ENCODE data around the gene MLXIP.
"Not testable (repeated sequence)": the region's sequence is repeated elsewhere in the genome, so short reads cannot be mapped to it uniquely, and the experiment has no call there.

Gene MLXIP

DNA sequence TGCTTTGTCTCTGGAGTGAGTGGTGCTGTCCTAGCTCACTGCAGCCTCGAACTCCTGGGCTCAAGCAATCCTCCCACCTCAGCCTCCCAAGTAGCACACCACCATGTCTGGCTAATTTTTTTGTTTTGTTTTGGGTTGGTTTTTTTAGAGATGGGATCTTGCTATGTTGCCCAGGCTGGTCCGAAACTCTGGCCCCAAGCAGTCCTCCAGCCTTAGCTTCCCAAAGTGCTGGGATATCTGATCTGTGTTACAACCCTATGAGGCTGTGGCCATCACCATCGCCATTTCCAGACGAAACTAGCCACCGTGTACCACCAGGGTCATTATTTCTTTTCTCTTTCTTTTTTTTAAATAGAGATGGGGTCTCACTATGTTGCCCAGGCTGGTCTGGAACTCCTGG lies 92.8 kb downstream of the MLXIP start:
- H3K36me3 ChIP-seq (replicated peaks), result no peaks in the 10 kb centered on the region
- no peak overlapping the region for H3K27ac ChIP-seq
- TF ChIP-seq, protein P1, sequence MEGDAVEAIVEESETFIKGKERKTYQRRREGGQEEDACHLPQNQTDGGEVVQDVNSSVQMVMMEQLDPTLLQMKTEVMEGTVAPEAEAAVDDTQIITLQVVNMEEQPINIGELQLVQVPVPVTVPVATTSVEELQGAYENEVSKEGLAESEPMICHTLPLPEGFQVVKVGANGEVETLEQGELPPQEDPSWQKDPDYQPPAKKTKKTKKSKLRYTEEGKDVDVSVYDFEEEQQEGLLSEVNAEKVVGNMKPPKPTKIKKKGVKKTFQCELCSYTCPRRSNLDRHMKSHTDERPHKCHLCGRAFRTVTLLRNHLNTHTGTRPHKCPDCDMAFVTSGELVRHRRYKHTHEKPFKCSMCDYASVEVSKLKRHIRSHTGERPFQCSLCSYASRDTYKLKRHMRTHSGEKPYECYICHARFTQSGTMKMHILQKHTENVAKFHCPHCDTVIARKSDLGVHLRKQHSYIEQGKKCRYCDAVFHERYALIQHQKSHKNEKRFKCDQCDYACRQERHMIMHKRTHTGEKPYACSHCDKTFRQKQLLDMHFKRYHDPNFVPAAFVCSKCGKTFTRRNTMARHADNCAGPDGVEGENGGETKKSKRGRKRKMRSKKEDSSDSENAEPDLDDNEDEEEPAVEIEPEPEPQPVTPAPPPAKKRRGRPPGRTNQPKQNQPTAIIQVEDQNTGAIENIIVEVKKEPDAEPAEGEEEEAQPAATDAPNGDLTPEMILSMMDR (IDR thresholded peaks at IDR 0.05; ENCODE audit: low read depth, low read length, missing control alignments), result no peak
- no peaks in the 10 kb centered on the region for H3K27me3 ChIP-seq (replicated peaks)
- no peak overlapping the region for H3K4me3 ChIP-seq (ENCODE audit: low read depth, low read length)
- DNase-seq, result no peak
- in situ Hi-C loops (cut with HindIII; ENCODE audit: low pct_ligation_motif_present, low sequenced_read_pairs), result no loop called here

GRCh38 chr12:122172262-122172939 lies 93.8 kb downstream of the MLXIP start:
- TF ChIP-seq, protein P1 (IDR thresholded peaks at IDR 0.05; ENCODE audit: low read depth, low read length, missing control alignments), result no peak
- Histone ChIP-seq H3K27ac (no peak overlapping the region), H3K27me3 (replicated peaks) (no peaks in the 10 kb centered on the region), H3K36me3 (replicated peaks) (no peaks in the 10 kb centered on the region), H3K4me3 (ENCODE audit: low read depth, low read length) (no peak overlapping the region)
- in situ Hi-C loops (cut with HindIII; ENCODE audit: low pct_ligation_motif_present, low sequenced_read_pairs), result no loop called here
- no peak for DNase-seq

- Histone ChIP-seq H3K36me3 (replicated peaks) (no peaks in the 10 kb centered on the region), H3K27ac (no peak within 1 kb of the TSS), H3K27me3 (replicated peaks) (no peaks in the 10 kb centered on the region), H3K4me3 (ENCODE audit: low read depth, low read length) (no peak within 1 kb of the TSS)
- TF ChIP-seq, protein P1 (IDR thresholded peaks at IDR 0.05; ENCODE audit: low read depth, low read length, missing control alignments), result no peak
- no peak for DNase-seq
- in situ Hi-C loops (cut with HindIII; ENCODE audit: low pct_ligation_motif_present, low sequenced_read_pairs), result no loop called here
These were observed 95.7 kb downstream of the MLXIP start, which contains the start of gene IL31 for GRCh38 chr12:122174155-122174845. IL31 (minus strand) TSS chr12:122174221; CDS start chr12:122174172, 49 bp downstream.

DNA sequence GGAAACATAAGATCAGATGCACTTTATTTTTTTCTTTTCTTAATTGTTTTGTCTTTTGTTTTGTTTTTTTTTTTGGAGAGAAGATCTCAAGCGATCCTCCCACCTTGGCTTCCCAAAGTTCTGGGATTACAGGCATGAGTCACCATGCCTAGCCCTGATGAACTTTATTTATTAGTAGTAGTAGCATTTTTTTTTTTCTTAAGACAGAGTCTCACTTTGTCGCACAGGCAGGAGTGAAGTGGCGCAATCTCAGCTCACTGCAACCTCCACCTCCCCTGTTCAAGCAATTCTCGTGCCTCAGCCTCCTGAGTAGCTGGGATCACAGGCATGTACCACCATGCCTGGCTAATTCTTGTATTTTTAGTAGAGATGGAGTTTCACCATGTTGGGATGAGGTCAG lies 97.9 kb downstream of the MLXIP start:
- H3K27ac ChIP-seq; in situ Hi-C loops (cut with HindIII; ENCODE audit: low pct_ligation_motif_present, low sequenced_read_pairs); H3K27me3 ChIP-seq (replicated peaks); H3K4me3 ChIP-seq (ENCODE audit: low read depth, low read length); DNase-seq; H3K36me3 ChIP-seq (replicated peaks): not testable (repeated sequence)

DNA sequence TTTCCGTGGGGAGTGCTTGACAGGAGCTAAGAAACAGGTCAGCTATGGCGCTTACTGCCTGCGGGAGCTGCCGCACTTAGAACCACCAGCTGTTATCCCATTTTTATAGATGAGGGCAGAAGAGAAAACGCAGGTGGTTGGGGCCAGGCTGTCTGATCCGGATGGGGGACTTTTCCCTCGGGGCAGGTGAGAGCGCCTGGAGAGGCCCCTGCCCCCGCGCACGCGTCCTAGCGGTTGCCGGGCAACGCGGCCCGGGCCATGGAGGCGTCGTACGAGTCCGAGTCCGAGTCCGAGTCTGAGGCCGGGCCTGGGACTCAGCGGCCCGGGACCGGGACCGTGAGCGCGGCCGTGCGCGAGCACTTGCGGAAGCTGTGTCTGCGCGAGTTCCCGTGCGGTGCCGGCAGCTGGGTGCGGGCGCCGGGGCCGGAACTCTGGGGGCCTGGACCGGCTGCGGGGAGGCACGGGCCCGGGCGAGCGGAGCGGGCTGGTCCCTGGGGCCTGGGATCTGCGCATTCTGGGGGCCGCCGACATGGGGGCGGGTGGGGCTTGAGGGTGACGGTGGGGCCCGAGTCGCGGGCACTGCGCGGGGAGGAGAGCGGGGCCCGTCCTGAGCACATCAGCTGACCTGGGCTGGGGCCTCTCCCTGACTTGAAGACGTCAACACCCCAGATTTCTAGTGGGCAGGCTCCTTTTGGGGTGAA lies 104.5 kb downstream of the MLXIP start, which contains the start of gene LRRC43:
Gene LRRC43, plus strand, starts transcription at position 237 of the 701 bp plus-strand sequence. Its CDS starts 22 bp downstream, at position 259.
- Histone ChIP-seq H3K27me3 (replicated peaks) (no peaks in the 10 kb centered on the region), H3K27ac (no peak within 1 kb of the TSS), H3K36me3 (replicated peaks) (no peaks in the 10 kb centered on the region), H3K4me3 (ENCODE audit: low read depth, low read length) (peak within 1 kb of the TSS; percentile 54)
- TF ChIP-seq, protein P1 (IDR thresholded peaks at IDR 0.05; ENCODE audit: low read depth, low read length, missing control alignments), result no peak
- in situ Hi-C loops (cut with HindIII; ENCODE audit: low pct_ligation_motif_present, low sequenced_read_pairs), result no loop called here
- DNase-seq, result no peak

DNA sequence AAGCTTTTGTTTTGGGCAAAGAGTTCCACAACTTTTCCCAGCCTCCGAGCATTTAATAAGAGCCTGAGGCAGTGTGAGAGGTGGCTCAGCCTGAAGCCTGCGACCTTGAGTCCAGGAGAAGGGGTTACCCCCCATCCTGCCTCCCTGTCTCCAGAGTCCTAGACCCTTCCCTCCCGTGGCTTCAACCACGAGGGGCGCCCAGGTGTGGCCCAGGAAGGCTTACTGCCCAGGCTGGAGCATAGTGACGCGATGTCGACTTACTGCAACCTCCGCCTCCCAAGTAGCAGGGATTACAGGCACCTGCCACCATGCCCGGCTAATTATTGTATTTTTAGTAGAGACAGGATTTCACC lies 105.0 kb downstream of the MLXIP start:
- TF ChIP-seq, protein P1 (IDR thresholded peaks at IDR 0.05; ENCODE audit: low read depth, low read length, missing control alignments), result no peak
- H3K36me3 ChIP-seq (replicated peaks), result no peaks in the 10 kb centered on the region
- DNase-seq, result no peak
- no peak overlapping the region for H3K27ac ChIP-seq
- no peaks in the 10 kb centered on the region for H3K27me3 ChIP-seq (replicated peaks)
- H3K4me3 ChIP-seq (ENCODE audit: low read depth, low read length), result peak overlapping the region; percentile 54
- in situ Hi-C loops (cut with HindIII; ENCODE audit: low pct_ligation_motif_present, low sequenced_read_pairs), result no loop called here

All from brain microvascular endothelial cell (primary cell).